SK-N-SH (cell line): ENCODE results near the gene SETD1B. TPM values are rescaled to one million over a fixed set of nuclear protein-coding genes. Genes with fewer than 3 reads are reported as not detected.
A peak's percentile ranks its signal among the peaks of the same experiment; 100 is the strongest.

Experiments
- CTCF ChIA-PET: fragments of 300-600, 350-600 bp; formaldehyde crosslinking; extraction: SDS; loops from one replicate; lab custom pipeline; 2021; lab: Yijun Ruan, JAX
- POLR2A ChIA-PET: fragments of 350-600 bp; sonication (Branson Sonifier 250); formaldehyde crosslinking; extraction: SDS; loops from one replicate; lab custom pipeline; 2020; ENCODE audit warnings: antibody characterized with exemption, inconsistent platforms; lab: Yijun Ruan, JAX
- DNase-seq: peaks from one replicate; pipeline ENCODE4 v3.0.0; 2012
- H2AFZ ChIP-seq: fragments of 200-600 bp; sonication (generic); 2 replicates; pipeline ENCODE4 v1.8.1; 2016; ENCODE audit warnings: antibody characterized with exemption, mild to moderate bottlenecking, low read depth
- H3F3A ChIP-seq: fragments of 200-600 bp; sonication (generic); replicated peaks from 2 replicates; pipeline ENCODE3; 2016; ENCODE audit warnings: antibody characterized with exemption, mild to moderate bottlenecking; ENCODE audit not compliant: insufficient read depth
- H3K27ac ChIP-seq, 2 experiments: fragments of 200-500 bp in 1 of 2; fragments of 200-600 bp in 1 of 2; sonication (Bioruptor generic) in 1 of 2; sonication (generic), shearing (Covaris generic) in 1 of 2; 2 replicates each; pipeline versions ENCODE4 v1.5.1 to v1.6.1; 2014 to 2016; ENCODE audit warnings: low read depth in 2 of 2, inconsistent platforms in 1 of 2, low read length in 1 of 2, mild to moderate bottlenecking in 1 of 2, mixed read lengths in 1 of 2
- H3K27me3 ChIP-seq: fragments of 200-600 bp; sonication (generic), shearing (Covaris generic); 2 replicates; pipeline ENCODE4 v1.6.1; 2016; ENCODE audit warnings: mixed run types; ENCODE audit not compliant: insufficient read depth
- H3K36me3 ChIP-seq, 2 experiments: fragments of 200-500 bp in 1 of 2; fragments of 200-600 bp in 1 of 2; sonication (Bioruptor generic) in 1 of 2; sonication (generic) in 1 of 2; replicated peaks in 1 of 2; 2 replicates each; pipeline versions ENCODE3 to v1.5.1; 2014 to 2016; ENCODE audit warnings: low read length in 1 of 2, mild to moderate bottlenecking in 1 of 2; ENCODE audit not compliant: insufficient read depth in 2 of 2, control insufficient read depth in 1 of 2
- H3K4me1 ChIP-seq, 2 experiments: fragments of 200-500 bp in 1 of 2; fragments of 200-600 bp in 1 of 2; sonication (Bioruptor generic) in 1 of 2; sonication (generic), shearing (Covaris generic) in 1 of 2; 2 replicates each; pipeline versions ENCODE4 v1.5.1 to v1.6.1; 2014 to 2016; ENCODE audit warnings: low read depth in 1 of 2, low read length in 1 of 2, mixed run types in 1 of 2; ENCODE audit not compliant: insufficient read depth in 2 of 2, control insufficient read depth in 1 of 2
- H3K4me2 ChIP-seq: fragments of 200-600 bp; sonication (generic), shearing (Covaris generic); 2 replicates; pipeline ENCODE4 v1.6.1; 2017; ENCODE audit warnings: mixed run types
- H3K4me3 ChIP-seq, 2 experiments: fragments of 200-500 bp in 1 of 2; fragments of 200-600 bp in 1 of 2; sonication (Bioruptor generic) in 1 of 2; sonication (generic), shearing (Covaris generic) in 1 of 2; 2 replicates each; pipeline versions ENCODE4 v1.5.1 to v1.8.1; 2014 to 2016; ENCODE audit warnings: low read depth in 2 of 2, inconsistent platforms in 1 of 2, low read length in 1 of 2, mild to moderate bottlenecking in 1 of 2, mixed read lengths in 1 of 2, moderate library complexity in 1 of 2
- H3K79me2 ChIP-seq: fragments of 200-600 bp; sonication (generic); 2 replicates; pipeline ENCODE4 v1.8.1; 2017; ENCODE audit warnings: mild to moderate bottlenecking; ENCODE audit not compliant: insufficient read depth
- H3K9ac ChIP-seq: fragments of 200-600 bp; sonication (generic); 2 replicates; pipeline ENCODE4 v1.6.1; 2017; ENCODE audit warnings: mixed run types
- H3K9me2 ChIP-seq: fragments of 200-600 bp; sonication (generic); 2 replicates; pipeline ENCODE4 v1.6.1; 2017; ENCODE audit warnings: mixed run types
- H3K9me3 ChIP-seq: fragments of 200-600 bp; sonication (generic); 2 replicates; pipeline ENCODE4 v1.6.1; 2017; ENCODE audit warnings: mixed run types, mild to moderate bottlenecking, moderate library complexity
- H4K20me1 ChIP-seq: fragments of 200-600 bp; sonication (generic); 2 replicates; pipeline ENCODE4 v1.6.1; 2017; ENCODE audit warnings: mild to moderate bottlenecking, mixed run types; ENCODE audit not compliant: insufficient read depth
- CHD2 ChIP-seq: fragments of 150-350 bp; IDR thresholded peaks from 2 replicates; pipeline ENCODE4 v1.6.1; 2018; ENCODE audit warnings: low read length; ENCODE audit not compliant: partially characterized antibody
- ELF1 ChIP-seq: IDR thresholded peaks from 2 replicates; pipeline ENCODE4 v1.4.0; 2012
- EP300 ChIP-seq, 2 experiments: IDR thresholded peaks; 2 replicates each; pipeline versions ENCODE4 v1.4.0 to v1.6.1; 2012; ENCODE audit warnings: borderline replicate concordance in 1 of 2, low read depth in 1 of 2, low read length in 1 of 2
- FOXJ3 ChIP-seq: sonication (generic); formaldehyde crosslinking; IDR thresholded peaks from 2 replicates; pipeline ENCODE4 v1.5.1; 2020; ENCODE audit warnings: mild to moderate bottlenecking, missing genetic modification reagents
- GATA2 ChIP-seq: sonication (generic); formaldehyde crosslinking; IDR thresholded peaks from 2 replicates; pipeline ENCODE4 v1.5.0; 2020; ENCODE audit warnings: mild to moderate bottlenecking, missing genetic modification reagents
- JUND ChIP-seq: IDR thresholded peaks from 2 replicates; pipeline ENCODE4 v1.4.0; 2012
- MXI1 ChIP-seq: IDR thresholded peaks from 2 replicates; pipeline ENCODE4 v1.6.1; 2012; ENCODE audit warnings: mild to moderate bottlenecking, low read depth, low read length, improper control_type of control experiment
- NFIC ChIP-seq: IDR thresholded peaks from 2 replicates; pipeline ENCODE4 v1.4.0; 2012; ENCODE audit warnings: borderline replicate concordance
- POLR2AphosphoS5 ChIP-seq: IDR thresholded peaks from 2 replicates; pipeline ENCODE4 v1.6.1; 2012; ENCODE audit warnings: low read depth, low read length
- RAD21 ChIP-seq: IDR thresholded peaks from 2 replicates; pipeline ENCODE4 v1.6.1; 2012; ENCODE audit warnings: mild to moderate bottlenecking, low read length
- RCOR1 ChIP-seq: fragments of 150-350 bp; IDR thresholded peaks from 2 replicates; pipeline ENCODE4 v1.6.1; 2017; ENCODE audit warnings: antibody characterized with exemption, low read length
- RFX5 ChIP-seq: IDR thresholded peaks from 2 replicates; pipeline ENCODE4 v1.6.1; 2012; ENCODE audit warnings: mild to moderate bottlenecking, improper control_type of control experiment, low read length
- RXRA ChIP-seq: IDR thresholded peaks from 2 replicates; pipeline ENCODE4 v1.4.0; 2012; ENCODE audit warnings: low read depth, mild to moderate bottlenecking, borderline replicate concordance
- SIN3A ChIP-seq: IDR thresholded peaks from 2 replicates; pipeline ENCODE4 v1.6.1; 2012; ENCODE audit warnings: low read depth, mild to moderate bottlenecking, low read length, moderate library complexity, borderline replicate concordance
- TAF1 ChIP-seq: IDR thresholded peaks from 2 replicates; pipeline ENCODE4 v1.6.1; 2012; ENCODE audit warnings: low read depth, mild to moderate bottlenecking, low read length, moderate library complexity, borderline replicate concordance
- TCF12 ChIP-seq: IDR thresholded peaks from 2 replicates; pipeline ENCODE4 v1.4.0; 2012
- WGBS: methylation state at CpG from one replicate; pipeline ENCODE4 v1.1.6; 2017; ENCODE audit warnings: low lambda C conversion rate; 5-methylcytosine and 5-hydroxymethylcytosine counted together
- polyA plus RNA-seq, 3 experiments: library from polyadenylated mRNA; depleted of rRNA; stranded (reverse); fragments of >200 nt; gene quantifications; 2 replicates each; pipeline ENCODE4 v1.2.3, GENCODE V29; 2012

Gene SETD1B
- polyA plus RNA-seq, 1 of the 3 experiments (the other 2 are of a cell fraction), result 2.0 TPM

GRCh38 chr12:121767525-121768016 is 36.2 kb upstream of the SETD1B start:
- Histone ChIP-seq H2AFZ (peak overlapping the region; percentile 77), H4K20me1 (no peaks in the 10 kb centered on the region), H3K4me2 (peak overlapping the region; percentile 57; the same call in 1 of the 2 replicates), H3K4me1 (peaks cover 17 to 24% of the 10 kb centered on the region in 2 experiments; a peak in 1 of 4 replicates), H3F3A (peaks cover 14% of the 10 kb centered on the region), H3K36me3 (peaks cover 0 to 4% of the 10 kb centered on the region in 2 experiments), H3K9ac (peak overlapping the region; percentile 43; the same call in 1 of the 2 replicates), H3K9me2 (no peaks in the 10 kb centered on the region)
- CTCF ChIA-PET, result interaction anchor here (0.7 to 25.7 kb wide), 10 partner anchors 9 to 363 kb away, joined by 3 to 382 read pairs (median 4); partner anchors contain the start of genes RHOF and TMEM120B
- TF ChIP-seq RCOR1 (peak; percentile 79), FOXJ3 (peak; percentile 96), RAD21 (peak; percentile 1; the same call in 1 of the 2 replicates), MXI1 (peak; percentile 96), GATA2 (CRISPR knock-in tag) (peak; percentile 83), ELF1 (no peak), NFIC (peak; percentile 43; the same call in 1 of the 2 replicates), TAF1 (no peak), POLR2AphosphoS5 (no peak; the same call in 1 of the 2 replicates), TCF12 (peak; percentile 32; the same call in 1 of the 2 replicates), RFX5 (peak; percentile 11; the same call in 1 of the 2 replicates), CHD2 (peak; percentile 82), EP300 (IDR thresholded peaks at IDR 0.05; ENCODE audit: borderline replicate concordance in 1 of 2, low read depth in 1 of 2, low read length in 1 of 2) (peak in 1 of 2 experiments; percentile 75; a peak in 1 of 4 replicates)
- TF ChIP-seq, all 33 proteins: peak for 10
- H3K79me2 ChIP-seq, result no peaks in the 10 kb centered on the region
- H3K27me3 ChIP-seq, result no peaks in the 10 kb centered on the region
- DNase-seq, result peak; percentile 94
- WGBS, result 14% methylated on average over 10 of the region's 10 CpGs
- H3K9me3 ChIP-seq, result no peaks in the 10 kb centered on the region
- POLR2A ChIA-PET, result interaction anchor here (0.6 to 1.8 kb wide), 4 partner anchors 27 to 368 kb away, joined by 3 to 15 read pairs (median 4); partner anchors contain the start of genes RNF34 and TMEM120B
- no peak overlapping the region for H3K4me3 ChIP-seq
- H3K27ac ChIP-seq, result peak overlapping the region; percentile 70 to 90

- Histone ChIP-seq H3K9me3 (no peaks in the 10 kb centered on the region), H3K4me2 (no peak overlapping the region), H4K20me1 (no peaks in the 10 kb centered on the region), H3K79me2 (no peaks in the 10 kb centered on the region), H3K9ac (no peak overlapping the region), H3K4me1 (peaks cover 17 to 33% of the 10 kb centered on the region in 2 experiments; a peak in 1 of 4 replicates), H3K36me3 (peaks cover 0 to 4% of the 10 kb centered on the region in 2 experiments), H3F3A (peaks cover 14% of the 10 kb centered on the region), H3K9me2 (no peaks in the 10 kb centered on the region), H3K4me3 (no peak overlapping the region), H2AFZ (no peak overlapping the region), H3K27me3 (no peaks in the 10 kb centered on the region), H3K27ac (no peak overlapping the region)
- TF ChIP-seq JUND (no peak), SIN3A (no peak), RXRA (no peak), POLR2AphosphoS5 (no peak)
- CTCF ChIA-PET, result interaction anchor here (0.8 to 25.7 kb wide), 6 partner anchors 25 to 73 kb away, joined by 3 to 382 read pairs (median 6); partner anchors contain the start of genes RHOF and TMEM120B
- DNase-seq, result no peak
- WGBS, result 89% methylated on average over 9 of the region's 9 CpGs
- POLR2A ChIA-PET, result no interaction called here
These were observed 34.4 kb upstream of the SETD1B start for GRCh38 chr12:121769297-121769830.
